Hepatocyte (in vitro differentiated cells): ENCODE measurements around the gene SNAI1. TPM values are rescaled to one million over a fixed set of nuclear protein-coding genes. Genes with fewer than 3 reads are reported as not detected.
"Not testable (repeated sequence)": the region's sequence is repeated elsewhere in the genome, so short reads cannot be mapped to it uniquely, and the experiment has no call there.

ENCODE experiments used
- DNase-seq: peaks from one replicate; pipeline ENCODE4 v3.0.0-alpha.2; 2016; ENCODE audit warnings: low spot score
- H2AFZ ChIP-seq: fragments of 200-600 bp; sonication (generic); 2 replicates; pipeline ENCODE4 v1.6.0; 2016; ENCODE audit warnings: antibody characterized with exemption, mild to moderate bottlenecking
- H3K27ac ChIP-seq: fragments of 200-600 bp; sonication (generic); 2 replicates; pipeline ENCODE4 v1.5.1; 2016; ENCODE audit warnings: mild to moderate bottlenecking
- H3K27me3 ChIP-seq: fragments of 200-600 bp; sonication (generic); 2 replicates; pipeline ENCODE4 v1.6.1; 2016
- H3K36me3 ChIP-seq: fragments of 200-600 bp; sonication (generic); replicated peaks from 2 replicates; pipeline ENCODE4 v1.5.1; 2016; ENCODE audit warnings: low read depth; ENCODE audit not compliant: insufficient read depth
- H3K4me1 ChIP-seq: fragments of 200-600 bp; sonication (generic); 2 replicates; pipeline ENCODE4 v1.5.1; 2016; ENCODE audit warnings: mild to moderate bottlenecking, moderate library complexity; ENCODE audit not compliant: insufficient read depth
- H3K4me2 ChIP-seq: fragments of 200-600 bp; sonication (generic); 2 replicates; pipeline ENCODE4 v1.6.0; 2016
- H3K4me3 ChIP-seq: fragments of 200-600 bp; sonication (generic); 2 replicates; pipeline ENCODE4 v1.5.1; 2016; ENCODE audit warnings: mild to moderate bottlenecking
- H3K79me2 ChIP-seq: fragments of 200-600 bp; sonication (generic); 2 replicates; pipeline ENCODE4 v1.6.0; 2017; ENCODE audit warnings: mild to moderate bottlenecking
- H3K9me2 ChIP-seq: fragments of 200-600 bp; sonication (generic); replicated peaks from 2 replicates; pipeline ENCODE4 v1.6.0; 2017; ENCODE audit warnings: mild to moderate bottlenecking; ENCODE audit not compliant: insufficient read depth
- H3K9me3 ChIP-seq: fragments of 200-600 bp; sonication (generic); 2 replicates; pipeline ENCODE4 v1.5.1; 2016; ENCODE audit warnings: low read depth, mild to moderate bottlenecking
- H4K20me1 ChIP-seq: fragments of 200-600 bp; sonication (generic); 2 replicates; pipeline ENCODE4 v1.6.0; 2016; ENCODE audit warnings: mild to moderate bottlenecking; ENCODE audit not compliant: insufficient read depth, poor library complexity, severe bottlenecking
- CTCF ChIP-seq: fragments of 200-600 bp; sonication (generic); IDR thresholded peaks from 2 replicates; pipeline ENCODE4 v1.5.1; 2016; ENCODE audit warnings: antibody characterized with exemption, mild to moderate bottlenecking; ENCODE audit not compliant: poor library complexity
- EZH2 ChIP-seq: fragments of 200-600 bp; sonication (generic); IDR thresholded peaks from 2 replicates; pipeline ENCODE4 v1.6.1; 2016; ENCODE audit warnings: antibody characterized with exemption, mild to moderate bottlenecking, borderline replicate concordance
- EZH2phosphoT487 ChIP-seq: fragments of 200-600 bp; sonication (generic); IDR thresholded peaks from one replicate; pipeline ENCODE4 v1.6.1; 2018; ENCODE audit warnings: antibody characterized with exemption, mild to moderate bottlenecking, low read depth, moderate library complexity; ENCODE audit not compliant: unreplicated experiment, severe bottlenecking
- WGBS: methylation state at CpG from one replicate; pipeline ENCODE4 v1.1.6; 2016; ENCODE audit warnings: low lambda C conversion rate; ENCODE audit errors: missing lambda C conversion rate; 5-methylcytosine and 5-hydroxymethylcytosine counted together
- polyA plus RNA-seq: library from polyadenylated mRNA; unstranded; fragments of >200 nt; fragmentation: Nextera tagmentation; extraction: Ambion mirVana; gene quantifications from 2 replicates; pipeline ENCODE4 v1.2.1, GENCODE V29; 2016
- total RNA-seq: library from RNA; depleted of rRNA; stranded (reverse); fragments of >200 nt; gene quantifications from 2 replicates; pipeline ENCODE4 v1.2.3, GENCODE V29; 2014

Gene SNAI1
- total and polyA plus RNA-seq, 2 experiments from 2014 or later = 2.9 to 9.8 TPM

DNA sequence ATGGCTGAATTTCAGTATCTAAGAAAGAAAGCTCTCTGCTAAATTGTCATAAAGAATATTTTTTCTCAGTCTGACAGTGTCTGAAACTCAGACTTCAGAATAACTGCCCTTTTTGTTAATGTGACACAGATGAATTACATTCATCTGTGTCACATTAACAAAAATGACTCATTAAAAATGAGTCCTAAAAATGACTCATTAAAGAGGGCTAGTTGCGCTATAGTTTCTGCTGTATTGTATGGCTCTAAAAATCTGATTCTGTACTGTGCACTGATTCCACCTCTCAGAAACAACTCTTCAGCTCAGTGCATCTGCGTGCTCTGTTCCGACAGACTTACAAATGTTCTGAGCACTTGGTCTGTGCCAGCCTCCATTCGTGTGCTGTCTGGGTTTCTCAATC lies 31.6 kb upstream of the SNAI1 start:
- peaks cover 14% of the 10 kb centered on the region for H3K79me2 ChIP-seq
- no peak for DNase-seq
- peaks cover 3% of the 10 kb centered on the region for H3K36me3 ChIP-seq
- TF ChIP-seq EZH2 = no peak
- TF ChIP-seq EZH2phosphoT487 = no peak
- no peak for TF ChIP-seq CTCF
- H4K20me1 ChIP-seq = peaks cover 2% of the 10 kb centered on the region
- H3K27me3 ChIP-seq = no peaks in the 10 kb centered on the region
- H3K9me2 ChIP-seq = no peaks in the 10 kb centered on the region
- H2AFZ ChIP-seq = no peak overlapping the region
- peaks cover 2% of the 10 kb centered on the region for H3K4me1 ChIP-seq
- no peak overlapping the region for H3K4me2 ChIP-seq
- no peak overlapping the region for H3K27ac ChIP-seq
- no peak overlapping the region for H3K4me3 ChIP-seq
- 94% methylated on average over 4 of the region's 4 CpGs for WGBS
- no peaks in the 10 kb centered on the region for H3K9me3 ChIP-seq

GRCh38 chr20:49955167-49955566 lies 27.6 kb upstream of the SNAI1 start:
- no peak overlapping the region for H2AFZ ChIP-seq
- no peak for DNase-seq
- no peak overlapping the region for H3K27ac ChIP-seq
- no peaks in the 10 kb centered on the region for H3K4me1 ChIP-seq
- H3K27me3 ChIP-seq = no peaks in the 10 kb centered on the region
- H3K36me3 ChIP-seq = peaks cover 3% of the 10 kb centered on the region
- H3K9me3 ChIP-seq = no peaks in the 10 kb centered on the region
- no peaks in the 10 kb centered on the region for H4K20me1 ChIP-seq
- TF ChIP-seq EZH2phosphoT487 = no peak
- no peak for TF ChIP-seq EZH2
- TF ChIP-seq CTCF = no peak
- no peak overlapping the region for H3K4me2 ChIP-seq
- H3K79me2 ChIP-seq = no peaks in the 10 kb centered on the region
- no peaks in the 10 kb centered on the region for H3K9me2 ChIP-seq
- WGBS = 97% methylated on average over 3 of the region's 3 CpGs
- no peak overlapping the region for H3K4me3 ChIP-seq

DNA sequence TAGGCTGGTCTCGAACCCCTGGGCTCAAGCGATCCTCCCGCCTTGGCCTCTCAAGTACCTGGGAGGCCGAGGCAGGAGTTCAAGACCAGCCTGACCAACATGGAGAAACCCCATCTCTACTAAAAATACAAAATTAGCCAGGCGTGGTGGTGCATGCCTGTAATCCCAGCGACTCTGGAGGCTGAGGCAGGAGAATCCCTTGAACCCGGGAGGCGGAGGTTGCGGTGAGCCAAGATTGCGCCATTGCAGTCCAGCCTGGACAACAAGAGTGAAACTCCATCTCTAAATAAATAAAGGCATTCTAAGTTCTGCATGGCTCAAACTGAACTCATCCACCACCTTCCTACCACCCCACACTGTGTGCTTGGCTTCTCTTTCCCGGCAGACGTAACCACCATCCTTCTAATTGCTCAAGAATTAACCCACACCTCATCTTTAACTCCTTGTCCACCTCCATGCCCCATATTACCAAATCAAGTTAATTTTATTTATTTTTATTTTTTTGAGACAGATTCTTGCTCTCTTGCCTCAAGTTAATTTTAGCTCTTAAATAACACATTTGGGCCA lies 26.9 kb upstream of the SNAI1 start:
- H4K20me1 ChIP-seq, H3K36me3 ChIP-seq, H3K27me3 ChIP-seq, H3K4me3 ChIP-seq, H3K27ac ChIP-seq, H3K79me2 ChIP-seq, H3K9me2 ChIP-seq, H3K4me1 ChIP-seq, H3K4me2 ChIP-seq, DNase-seq, H3K9me3 ChIP-seq, H2AFZ ChIP-seq: not testable (repeated sequence)
- WGBS = 96% methylated on average over 12 of the region's 12 CpGs

- WGBS = 94% methylated on average over 13 of the region's 18 CpGs
- H4K20me1 ChIP-seq = no peaks in the 10 kb centered on the region
- H3K9me3 ChIP-seq = no peaks in the 10 kb centered on the region
- H3K4me1 ChIP-seq = no peaks in the 10 kb centered on the region
- no peak for DNase-seq
- H3K9me2 ChIP-seq = no peaks in the 10 kb centered on the region
- no peak overlapping the region for H3K4me3 ChIP-seq
- H3K27ac ChIP-seq = no peak overlapping the region
- no peak for TF ChIP-seq CTCF
- TF ChIP-seq EZH2 = no peak
- TF ChIP-seq EZH2phosphoT487 = no peak
- H3K79me2 ChIP-seq = no peaks in the 10 kb centered on the region
- H3K36me3 ChIP-seq = no peaks in the 10 kb centered on the region
- H3K4me2 ChIP-seq = no peak overlapping the region
- no peak overlapping the region for H2AFZ ChIP-seq
- no peaks in the 10 kb centered on the region for H3K27me3 ChIP-seq
Observed at GRCh38 chr20:49956689-49957088, 26.1 kb upstream of the SNAI1 start.

GRCh38 chr20:49957089-49957938 lies 25.5 kb upstream of the SNAI1 start:
- not testable (repeated sequence) for H3K4me1 ChIP-seq, H3K36me3 ChIP-seq, H3K79me2 ChIP-seq, H3K27ac ChIP-seq, H2AFZ ChIP-seq, DNase-seq, H3K4me2 ChIP-seq, H3K27me3 ChIP-seq, H3K4me3 ChIP-seq, H3K9me2 ChIP-seq, H3K9me3 ChIP-seq, H4K20me1 ChIP-seq
- WGBS = 97% methylated on average over 12 of the region's 12 CpGs
